WTC11 (cell line): ENCODE measurements around the gene CRACR2A. TPM values are rescaled to one million over a fixed set of nuclear protein-coding genes. Genes with fewer than 3 reads are reported as not detected.

Source experiments
- ATAC-seq: fragments of 200-7000 bp; cut with Tn5 transposase; 2 replicates; pipeline ENCODE4 v1.10.0; 2021; ENCODE audit warnings: mild to moderate bottlenecking, moderate library complexity
- CTCF ChIA-PET: fragments of 300-600 bp; sonication (Branson Sonifier 250); formaldehyde crosslinking; loops from one replicate; lab custom pipeline; 2021; ENCODE audit warnings: antibody characterized with exemption; lab: Charles Lee
- POLR2A ChIA-PET: fragments of 350-600 bp; sonication (Branson Sonifier 250); formaldehyde crosslinking; loops from one replicate; lab custom pipeline; 2021; ENCODE audit warnings: antibody characterized with exemption; lab: Charles Lee
- DNase-seq: peaks from one replicate; pipeline ENCODE4 v3.0.0; 2021; ENCODE audit warnings: low spot score
- H3K27ac Mint-ChIP-seq: 2 replicates; pipeline ENCODE4 v1.8.0; 2021; ENCODE audit warnings: mixed read lengths
- H3K27me3 Mint-ChIP-seq: 2 replicates; pipeline ENCODE4 v1.8.0; 2021; ENCODE audit warnings: low read depth, mild to moderate bottlenecking, moderate library complexity, mixed read lengths
- H3K36me3 Mint-ChIP-seq: 2 replicates; pipeline ENCODE4 v1.8.0; 2021; ENCODE audit warnings: mixed read lengths
- H3K4me1 Mint-ChIP-seq: 2 replicates; pipeline ENCODE4 v1.8.0; 2022; ENCODE audit warnings: mixed read lengths
- H3K4me3 Mint-ChIP-seq: 2 replicates; pipeline ENCODE4 v1.8.0; 2021; ENCODE audit warnings: mild to moderate bottlenecking, moderate library complexity, mixed read lengths
- H3K9me3 Mint-ChIP-seq: 2 replicates; pipeline ENCODE4 v1.8.0; 2021; ENCODE audit warnings: mixed read lengths
- ATF1 ChIP-seq: sonication (generic); formaldehyde crosslinking; IDR thresholded peaks from 2 replicates; pipeline ENCODE4 v1.8.1; 2023; ENCODE audit warnings: mild to moderate bottlenecking, moderate library complexity, missing genetic modification reagents
- GRHL2 ChIP-seq: fragments of 250-450 bp; sonication (Bioruptor Pico); IDR thresholded peaks from 2 replicates; pipeline ENCODE4 v1.8.0; 2022; ENCODE audit warnings: mild to moderate bottlenecking, moderate library complexity; ENCODE audit not compliant: insufficient replicate concordance, severe bottlenecking
- KAT7 ChIP-seq: sonication (generic); formaldehyde crosslinking; IDR thresholded peaks from 2 replicates; pipeline ENCODE4 v1.8.1; 2023; ENCODE audit warnings: missing genetic modification reagents, mild to moderate bottlenecking, borderline replicate concordance
- MXD4 ChIP-seq: fragments of 250-450 bp; sonication (Bioruptor Pico); IDR thresholded peaks from 2 replicates; pipeline ENCODE4 v1.8.0; 2021; ENCODE audit warnings: mild to moderate bottlenecking, moderate library complexity, borderline replicate concordance
- NFE2L1 ChIP-seq: sonication (generic); formaldehyde crosslinking; IDR thresholded peaks from 2 replicates; pipeline ENCODE4 v1.8.1; 2023; ENCODE audit warnings: missing genetic modification reagents
- NR1H2 ChIP-seq: sonication (generic); formaldehyde crosslinking; IDR thresholded peaks from 2 replicates; pipeline ENCODE4 v1.9.0; 2021; ENCODE audit warnings: mild to moderate bottlenecking, moderate library complexity, missing genetic modification reagents
- NR2C2 ChIP-seq: sonication (generic); formaldehyde crosslinking; IDR thresholded peaks from 2 replicates; pipeline ENCODE4 v1.8.0; 2022; ENCODE audit warnings: mild to moderate bottlenecking, missing genetic modification reagents
- NR3C1 ChIP-seq: sonication (generic); formaldehyde crosslinking; conservative IDR thresholded peaks from 2 replicates; pipeline ENCODE4 v1.8.1; 2023; ENCODE audit warnings: low read depth, mild to moderate bottlenecking, missing genetic modification reagents
- RORB ChIP-seq: fragments of 250-450 bp; sonication (Bioruptor Pico); IDR thresholded peaks from 2 replicates; pipeline ENCODE4 v1.9.0; 2021; ENCODE audit warnings: mild to moderate bottlenecking
- SMAD3 ChIP-seq: sonication (generic); formaldehyde crosslinking; IDR thresholded peaks from 2 replicates; pipeline ENCODE4 v1.8.0; 2022; ENCODE audit warnings: missing genetic modification reagents, mild to moderate bottlenecking, borderline replicate concordance
- TP53 ChIP-seq: sonication (generic); formaldehyde crosslinking; IDR thresholded peaks from 2 replicates; pipeline ENCODE4 v1.8.1; 2023; ENCODE audit warnings: mild to moderate bottlenecking, missing genetic modification reagents
- ZNF138 ChIP-seq: sonication (generic); formaldehyde crosslinking; conservative IDR thresholded peaks from 2 replicates; pipeline ENCODE4 v1.8.1; 2022; ENCODE audit warnings: mild to moderate bottlenecking, moderate library complexity, missing genetic modification reagents
- ZNF263 ChIP-seq: sonication (generic); formaldehyde crosslinking; IDR thresholded peaks from 2 replicates; pipeline ENCODE4 v1.8.1; 2022; ENCODE audit warnings: low read depth, mild to moderate bottlenecking, moderate library complexity, missing genetic modification reagents
- total RNA-seq: library from RNA; stranded (reverse); gene quantifications from 3 replicates; pipeline ENCODE4 v1.2.3, GENCODE V29; 2021
- TF ChIP-seq, protein P1 (sequence below): fragments of 250-450 bp; sonication (Bioruptor Pico); IDR thresholded peaks from 2 replicates; pipeline ENCODE4 v1.9.0; 2021; ENCODE audit warnings: mild to moderate bottlenecking, borderline replicate concordance
- TF ChIP-seq, protein P2 (sequence below): sonication (generic); formaldehyde crosslinking; IDR thresholded peaks from 2 replicates; pipeline ENCODE4 v1.8.0; 2022; ENCODE audit warnings: mild to moderate bottlenecking, missing genetic modification reagents
- TF ChIP-seq, protein P3 (sequence below): sonication (generic); formaldehyde crosslinking; IDR thresholded peaks from 2 replicates; pipeline ENCODE4 v1.8.0; 2023; ENCODE audit warnings: missing genetic modification reagents, mild to moderate bottlenecking, borderline replicate concordance
- TF ChIP-seq, protein P4 (sequence below): sonication (generic); formaldehyde crosslinking; IDR thresholded peaks from 2 replicates; pipeline ENCODE4 v1.8.1; 2022; ENCODE audit warnings: missing genetic modification reagents, borderline replicate concordance
- TF ChIP-seq, protein P5 (sequence below): sonication (generic); formaldehyde crosslinking; IDR thresholded peaks from 2 replicates; pipeline ENCODE4 v1.8.1; 2023; ENCODE audit warnings: mild to moderate bottlenecking, missing genetic modification reagents, borderline replicate concordance
- TF ChIP-seq, protein P6 (sequence below): fragments of 200-600 bp; IDR thresholded peaks from 2 replicates; pipeline ENCODE4 v1.8.0; 2022; ENCODE audit warnings: antibody characterized with exemption

The CRACR2A gene
- total RNA-seq, 1 experiment from 2014 or later: 2.6 TPM

DNA sequence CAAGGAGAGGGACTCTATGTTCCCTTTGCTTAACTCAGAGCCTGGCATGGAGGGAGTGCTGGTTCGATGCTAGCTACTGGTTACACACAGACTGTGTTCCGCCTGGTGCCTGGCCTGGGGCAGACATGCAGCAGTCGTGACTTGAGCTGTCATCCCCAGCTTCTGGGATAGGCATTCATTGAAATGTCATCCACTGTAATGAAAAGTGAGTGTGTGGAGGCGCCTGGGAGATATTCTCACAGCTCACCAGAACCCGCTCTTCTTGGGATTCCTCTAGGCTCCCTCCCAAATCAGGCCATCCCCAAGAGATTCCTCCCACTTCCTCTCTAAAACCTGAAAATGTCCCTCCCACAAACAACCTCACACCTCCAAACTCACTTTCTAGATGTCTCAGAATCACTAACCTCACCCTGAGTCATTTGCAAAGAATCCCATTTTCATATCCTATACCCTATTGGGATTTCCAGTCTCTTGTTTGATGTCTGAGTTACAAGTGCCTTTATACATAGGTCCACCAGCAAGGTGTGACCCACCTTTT lies 82.8 kb downstream of the CRACR2A start (continued):
- TF ChIP-seq, protein P1, sequence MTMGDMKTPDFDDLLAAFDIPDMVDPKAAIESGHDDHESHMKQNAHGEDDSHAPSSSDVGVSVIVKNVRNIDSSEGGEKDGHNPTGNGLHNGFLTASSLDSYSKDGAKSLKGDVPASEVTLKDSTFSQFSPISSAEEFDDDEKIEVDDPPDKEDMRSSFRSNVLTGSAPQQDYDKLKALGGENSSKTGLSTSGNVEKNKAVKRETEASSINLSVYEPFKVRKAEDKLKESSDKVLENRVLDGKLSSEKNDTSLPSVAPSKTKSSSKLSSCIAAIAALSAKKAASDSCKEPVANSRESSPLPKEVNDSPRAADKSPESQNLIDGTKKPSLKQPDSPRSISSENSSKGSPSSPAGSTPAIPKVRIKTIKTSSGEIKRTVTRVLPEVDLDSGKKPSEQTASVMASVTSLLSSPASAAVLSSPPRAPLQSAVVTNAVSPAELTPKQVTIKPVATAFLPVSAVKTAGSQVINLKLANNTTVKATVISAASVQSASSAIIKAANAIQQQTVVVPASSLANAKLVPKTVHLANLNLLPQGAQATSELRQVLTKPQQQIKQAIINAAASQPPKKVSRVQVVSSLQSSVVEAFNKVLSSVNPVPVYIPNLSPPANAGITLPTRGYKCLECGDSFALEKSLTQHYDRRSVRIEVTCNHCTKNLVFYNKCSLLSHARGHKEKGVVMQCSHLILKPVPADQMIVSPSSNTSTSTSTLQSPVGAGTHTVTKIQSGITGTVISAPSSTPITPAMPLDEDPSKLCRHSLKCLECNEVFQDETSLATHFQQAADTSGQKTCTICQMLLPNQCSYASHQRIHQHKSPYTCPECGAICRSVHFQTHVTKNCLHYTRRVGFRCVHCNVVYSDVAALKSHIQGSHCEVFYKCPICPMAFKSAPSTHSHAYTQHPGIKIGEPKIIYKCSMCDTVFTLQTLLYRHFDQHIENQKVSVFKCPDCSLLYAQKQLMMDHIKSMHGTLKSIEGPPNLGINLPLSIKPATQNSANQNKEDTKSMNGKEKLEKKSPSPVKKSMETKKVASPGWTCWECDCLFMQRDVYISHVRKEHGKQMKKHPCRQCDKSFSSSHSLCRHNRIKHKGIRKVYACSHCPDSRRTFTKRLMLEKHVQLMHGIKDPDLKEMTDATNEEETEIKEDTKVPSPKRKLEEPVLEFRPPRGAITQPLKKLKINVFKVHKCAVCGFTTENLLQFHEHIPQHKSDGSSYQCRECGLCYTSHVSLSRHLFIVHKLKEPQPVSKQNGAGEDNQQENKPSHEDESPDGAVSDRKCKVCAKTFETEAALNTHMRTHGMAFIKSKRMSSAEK (CRISPR knock-in tag): no peak
- TF ChIP-seq, protein P2, sequence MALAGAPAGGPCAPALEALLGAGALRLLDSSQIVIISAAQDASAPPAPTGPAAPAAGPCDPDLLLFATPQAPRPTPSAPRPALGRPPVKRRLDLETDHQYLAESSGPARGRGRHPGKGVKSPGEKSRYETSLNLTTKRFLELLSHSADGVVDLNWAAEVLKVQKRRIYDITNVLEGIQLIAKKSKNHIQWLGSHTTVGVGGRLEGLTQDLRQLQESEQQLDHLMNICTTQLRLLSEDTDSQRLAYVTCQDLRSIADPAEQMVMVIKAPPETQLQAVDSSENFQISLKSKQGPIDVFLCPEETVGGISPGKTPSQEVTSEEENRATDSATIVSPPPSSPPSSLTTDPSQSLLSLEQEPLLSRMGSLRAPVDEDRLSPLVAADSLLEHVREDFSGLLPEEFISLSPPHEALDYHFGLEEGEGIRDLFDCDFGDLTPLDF (CRISPR knock-in tag): no peak
- TF ChIP-seq ATF1: no peak
- TF ChIP-seq RORB: no peak
- TF ChIP-seq KAT7 (CRISPR knock-in tag): no peak
- TF ChIP-seq NFE2L1 (CRISPR knock-in tag): no peak
- no peak for TF ChIP-seq TP53
- TF ChIP-seq GRHL2 (CRISPR knock-in tag): no peak

DNA sequence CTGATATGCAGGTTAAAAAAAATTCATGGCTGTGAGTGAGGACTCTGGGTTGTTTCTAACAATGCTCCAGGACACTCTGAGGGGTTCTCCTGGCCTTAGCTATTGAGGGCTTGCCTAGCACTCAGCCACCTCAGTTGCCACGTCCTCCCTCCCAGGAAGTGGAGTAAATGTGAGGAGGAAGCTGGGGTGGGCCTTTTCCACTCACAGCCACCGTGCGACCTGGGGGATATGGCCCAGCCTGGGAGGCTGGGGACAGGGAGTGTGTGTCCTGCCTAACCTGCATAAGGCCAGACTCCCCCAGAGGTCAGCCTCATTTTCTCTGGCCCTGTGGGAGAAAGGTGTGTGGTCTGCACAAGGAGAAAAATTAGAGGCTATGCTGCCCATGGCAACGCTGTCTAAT lies 83.3 kb downstream of the CRACR2A start:
- Mint-ChIP-seq H3K27ac (no peak overlapping the region), H3K27me3 (no peaks in the 10 kb centered on the region), H3K36me3 (no peaks in the 10 kb centered on the region), H3K4me1 (no peaks in the 10 kb centered on the region), H3K4me3 (no peak overlapping the region), H3K9me3 (no peaks in the 10 kb centered on the region)
- TF ChIP-seq NR2C2: no peak
- no peak for TF ChIP-seq ZNF138
- TF ChIP-seq, protein P3, sequence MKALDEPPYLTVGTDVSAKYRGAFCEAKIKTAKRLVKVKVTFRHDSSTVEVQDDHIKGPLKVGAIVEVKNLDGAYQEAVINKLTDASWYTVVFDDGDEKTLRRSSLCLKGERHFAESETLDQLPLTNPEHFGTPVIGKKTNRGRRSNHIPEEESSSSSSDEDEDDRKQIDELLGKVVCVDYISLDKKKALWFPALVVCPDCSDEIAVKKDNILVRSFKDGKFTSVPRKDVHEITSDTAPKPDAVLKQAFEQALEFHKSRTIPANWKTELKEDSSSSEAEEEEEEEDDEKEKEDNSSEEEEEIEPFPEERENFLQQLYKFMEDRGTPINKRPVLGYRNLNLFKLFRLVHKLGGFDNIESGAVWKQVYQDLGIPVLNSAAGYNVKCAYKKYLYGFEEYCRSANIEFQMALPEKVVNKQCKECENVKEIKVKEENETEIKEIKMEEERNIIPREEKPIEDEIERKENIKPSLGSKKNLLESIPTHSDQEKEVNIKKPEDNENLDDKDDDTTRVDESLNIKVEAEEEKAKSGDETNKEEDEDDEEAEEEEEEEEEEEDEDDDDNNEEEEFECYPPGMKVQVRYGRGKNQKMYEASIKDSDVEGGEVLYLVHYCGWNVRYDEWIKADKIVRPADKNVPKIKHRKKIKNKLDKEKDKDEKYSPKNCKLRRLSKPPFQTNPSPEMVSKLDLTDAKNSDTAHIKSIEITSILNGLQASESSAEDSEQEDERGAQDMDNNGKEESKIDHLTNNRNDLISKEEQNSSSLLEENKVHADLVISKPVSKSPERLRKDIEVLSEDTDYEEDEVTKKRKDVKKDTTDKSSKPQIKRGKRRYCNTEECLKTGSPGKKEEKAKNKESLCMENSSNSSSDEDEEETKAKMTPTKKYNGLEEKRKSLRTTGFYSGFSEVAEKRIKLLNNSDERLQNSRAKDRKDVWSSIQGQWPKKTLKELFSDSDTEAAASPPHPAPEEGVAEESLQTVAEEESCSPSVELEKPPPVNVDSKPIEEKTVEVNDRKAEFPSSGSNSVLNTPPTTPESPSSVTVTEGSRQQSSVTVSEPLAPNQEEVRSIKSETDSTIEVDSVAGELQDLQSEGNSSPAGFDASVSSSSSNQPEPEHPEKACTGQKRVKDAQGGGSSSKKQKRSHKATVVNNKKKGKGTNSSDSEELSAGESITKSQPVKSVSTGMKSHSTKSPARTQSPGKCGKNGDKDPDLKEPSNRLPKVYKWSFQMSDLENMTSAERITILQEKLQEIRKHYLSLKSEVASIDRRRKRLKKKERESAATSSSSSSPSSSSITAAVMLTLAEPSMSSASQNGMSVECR (CRISPR knock-in tag): no peak
- TF ChIP-seq, protein P4, sequence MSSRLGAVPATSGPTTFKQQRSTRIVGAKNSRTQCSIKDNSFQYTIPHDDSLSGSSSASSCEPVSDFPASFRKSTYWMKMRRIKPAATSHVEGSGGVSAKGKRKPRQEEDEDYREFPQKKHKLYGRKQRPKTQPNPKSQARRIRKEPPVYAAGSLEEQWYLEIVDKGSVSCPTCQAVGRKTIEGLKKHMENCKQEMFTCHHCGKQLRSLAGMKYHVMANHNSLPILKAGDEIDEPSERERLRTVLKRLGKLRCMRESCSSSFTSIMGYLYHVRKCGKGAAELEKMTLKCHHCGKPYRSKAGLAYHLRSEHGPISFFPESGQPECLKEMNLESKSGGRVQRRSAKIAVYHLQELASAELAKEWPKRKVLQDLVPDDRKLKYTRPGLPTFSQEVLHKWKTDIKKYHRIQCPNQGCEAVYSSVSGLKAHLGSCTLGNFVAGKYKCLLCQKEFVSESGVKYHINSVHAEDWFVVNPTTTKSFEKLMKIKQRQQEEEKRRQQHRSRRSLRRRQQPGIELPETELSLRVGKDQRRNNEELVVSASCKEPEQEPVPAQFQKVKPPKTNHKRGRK: no peak
- TF ChIP-seq NR3C1: no peak
- TF ChIP-seq MXD4: no peak
- no peak for TF ChIP-seq ZNF263 (CRISPR knock-in tag)
- TF ChIP-seq, protein P5, sequence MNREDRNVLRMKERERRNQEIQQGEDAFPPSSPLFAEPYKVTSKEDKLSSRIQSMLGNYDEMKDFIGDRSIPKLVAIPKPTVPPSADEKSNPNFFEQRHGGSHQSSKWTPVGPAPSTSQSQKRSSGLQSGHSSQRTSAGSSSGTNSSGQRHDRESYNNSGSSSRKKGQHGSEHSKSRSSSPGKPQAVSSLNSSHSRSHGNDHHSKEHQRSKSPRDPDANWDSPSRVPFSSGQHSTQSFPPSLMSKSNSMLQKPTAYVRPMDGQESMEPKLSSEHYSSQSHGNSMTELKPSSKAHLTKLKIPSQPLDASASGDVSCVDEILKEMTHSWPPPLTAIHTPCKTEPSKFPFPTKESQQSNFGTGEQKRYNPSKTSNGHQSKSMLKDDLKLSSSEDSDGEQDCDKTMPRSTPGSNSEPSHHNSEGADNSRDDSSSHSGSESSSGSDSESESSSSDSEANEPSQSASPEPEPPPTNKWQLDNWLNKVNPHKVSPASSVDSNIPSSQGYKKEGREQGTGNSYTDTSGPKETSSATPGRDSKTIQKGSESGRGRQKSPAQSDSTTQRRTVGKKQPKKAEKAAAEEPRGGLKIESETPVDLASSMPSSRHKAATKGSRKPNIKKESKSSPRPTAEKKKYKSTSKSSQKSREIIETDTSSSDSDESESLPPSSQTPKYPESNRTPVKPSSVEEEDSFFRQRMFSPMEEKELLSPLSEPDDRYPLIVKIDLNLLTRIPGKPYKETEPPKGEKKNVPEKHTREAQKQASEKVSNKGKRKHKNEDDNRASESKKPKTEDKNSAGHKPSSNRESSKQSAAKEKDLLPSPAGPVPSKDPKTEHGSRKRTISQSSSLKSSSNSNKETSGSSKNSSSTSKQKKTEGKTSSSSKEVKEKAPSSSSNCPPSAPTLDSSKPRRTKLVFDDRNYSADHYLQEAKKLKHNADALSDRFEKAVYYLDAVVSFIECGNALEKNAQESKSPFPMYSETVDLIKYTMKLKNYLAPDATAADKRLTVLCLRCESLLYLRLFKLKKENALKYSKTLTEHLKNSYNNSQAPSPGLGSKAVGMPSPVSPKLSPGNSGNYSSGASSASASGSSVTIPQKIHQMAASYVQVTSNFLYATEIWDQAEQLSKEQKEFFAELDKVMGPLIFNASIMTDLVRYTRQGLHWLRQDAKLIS (CRISPR knock-in tag): no peak
- TF ChIP-seq, protein P6, sequence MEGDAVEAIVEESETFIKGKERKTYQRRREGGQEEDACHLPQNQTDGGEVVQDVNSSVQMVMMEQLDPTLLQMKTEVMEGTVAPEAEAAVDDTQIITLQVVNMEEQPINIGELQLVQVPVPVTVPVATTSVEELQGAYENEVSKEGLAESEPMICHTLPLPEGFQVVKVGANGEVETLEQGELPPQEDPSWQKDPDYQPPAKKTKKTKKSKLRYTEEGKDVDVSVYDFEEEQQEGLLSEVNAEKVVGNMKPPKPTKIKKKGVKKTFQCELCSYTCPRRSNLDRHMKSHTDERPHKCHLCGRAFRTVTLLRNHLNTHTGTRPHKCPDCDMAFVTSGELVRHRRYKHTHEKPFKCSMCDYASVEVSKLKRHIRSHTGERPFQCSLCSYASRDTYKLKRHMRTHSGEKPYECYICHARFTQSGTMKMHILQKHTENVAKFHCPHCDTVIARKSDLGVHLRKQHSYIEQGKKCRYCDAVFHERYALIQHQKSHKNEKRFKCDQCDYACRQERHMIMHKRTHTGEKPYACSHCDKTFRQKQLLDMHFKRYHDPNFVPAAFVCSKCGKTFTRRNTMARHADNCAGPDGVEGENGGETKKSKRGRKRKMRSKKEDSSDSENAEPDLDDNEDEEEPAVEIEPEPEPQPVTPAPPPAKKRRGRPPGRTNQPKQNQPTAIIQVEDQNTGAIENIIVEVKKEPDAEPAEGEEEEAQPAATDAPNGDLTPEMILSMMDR: no peak
- no peak for TF ChIP-seq GRHL2 (CRISPR knock-in tag)
- TF ChIP-seq NR1H2 (CRISPR knock-in tag): no peak
- no peak for TF ChIP-seq SMAD3 (CRISPR knock-in tag)
- DNase-seq (no peak), ATAC-seq (no peak)
- ChIA-PET CTCF (interaction anchor here (1.0 to 1.9 kb wide), 5 partner anchors 11 to 369 kb away, joined by 3 to 5 read pairs (median 4); partner anchors contain the start of gene CRACR2A), POLR2A (no interaction called here)
